Heart left ventricle (tissue), 16 donors: ENCODE data around the gene DCDC1. TPM values are rescaled to one million over a fixed set of nuclear protein-coding genes. Genes with fewer than 3 reads are reported as not detected.

Source experiments
- ATAC-seq, 4 donors: fragments of 200-7000 bp; cut with Tn5 transposase; one replicate each; pipeline ENCODE4 v1.9.1; 2020 to 2022; ENCODE audit warnings: moderate library complexity in 4 of 4, mild to moderate bottlenecking in 3 of 4, moderate number of reproducible peaks in 1 of 4
- DNase-seq, 5 donors: peaks; one replicate each; pipeline ENCODE4 v3.0.0-alpha.2; 2020
- H3K27ac ChIP-seq, 12 donors: fragments of 200-600 bp; sonication (generic) in 4 of 12; one replicate each; pipeline versions ENCODE4 v1.5.0 to v1.8.0; 2016 to 2022; ENCODE audit warnings: mild to moderate bottlenecking in 2 of 12
- H3K27me3 ChIP-seq, 9 donors: fragments of 200-600 bp; sonication (generic) in 2 of 9; one replicate each; pipeline versions ENCODE4 v1.5.1 to v1.8.0; 2016 to 2022; ENCODE audit warnings: mild to moderate bottlenecking in 3 of 9
- H3K36me3 ChIP-seq, 9 donors: fragments of 200-600 bp; sonication (generic) in 2 of 9; one replicate each; pipeline versions ENCODE4 v1.5.0 to v1.8.0; 2018 to 2022; ENCODE audit warnings: mild to moderate bottlenecking in 2 of 9
- H3K4me1 ChIP-seq, 12 donors: fragments of 200-600 bp; sonication (generic) in 4 of 12; one replicate each; pipeline versions ENCODE4 v1.5.0 to v1.8.0; 2016 to 2022; ENCODE audit warnings: mild to moderate bottlenecking in 3 of 12
- H3K4me3 ChIP-seq, 12 donors: fragments of 200-600 bp; sonication (generic) in 4 of 12; one replicate each; pipeline versions ENCODE4 v1.5.0 to v1.8.0; 2017 to 2022; ENCODE audit warnings: mild to moderate bottlenecking in 9 of 12, moderate library complexity in 4 of 12
- H3K9me3 ChIP-seq, 12 donors: fragments of 200-600 bp; sonication (generic) in 4 of 12; one replicate each; pipeline versions ENCODE4 v1.5.0 to v1.8.0; 2016 to 2022; ENCODE audit warnings: mild to moderate bottlenecking in 1 of 12
- CTCF ChIP-seq, 12 donors: fragments of 200-600 bp; sonication (generic) in 4 of 12; IDR thresholded peaks; one replicate each; pipeline versions ENCODE4 v1.5.0 to v1.8.0; 2018 to 2022; ENCODE audit warnings: antibody characterized with exemption in 12 of 12, mild to moderate bottlenecking in 5 of 12
- POLR2A ChIP-seq, 2 donors: fragments of 450-650 bp; IDR thresholded peaks; one replicate each; pipeline ENCODE4 v1.6.1; 2017; ENCODE audit warnings: antibody characterized with exemption in 2 of 2, mild to moderate bottlenecking in 2 of 2, moderate library complexity in 2 of 2
- WGBS, 4 donors: extraction: QIAGEN DNeasy Blood & Tissue Kit in 2 of 4; methylation state at CpG; one replicate each; pipeline versions ENCODE4 v1.1.5 to v1.1.7; 2013 to 2018; 5-methylcytosine and 5-hydroxymethylcytosine counted together
- intact Hi-C, 10 donors: fragments of 100-400 bp; cut with DNase I; formaldehyde crosslinking; loops; one replicate each; pipeline versions ENCODE4 v1.11.1 to v1.14.2; 2022
- polyA plus RNA-seq, 2 donors: library from polyadenylated mRNA; stranded (reverse); fragments of 200-250 nt; gene quantifications; one replicate each; pipeline ENCODE4 v1.2.3, GENCODE V29; 2013
- total RNA-seq, 9 donors: library from RNA; depleted of rRNA in 2 of 9; stranded (reverse); fragments of >200 nt in 2 of 9; fragmentation: NEBNext Ultra II Directional in 3 of 9; extraction: Animal tissue kit (Norgen Biotek cat#: 25700) in 3 of 9; gene quantifications; one replicate each; pipeline versions ENCODE4 v1.1.0 to v1.2.4, GENCODE V29; 2016 to 2023
- donor health status: ischemic (EF 13 %, LVEDD 7.1; RV severe dilation, severe dysfunction).
- donor health status: healthy with polysubstance abuse.
- donor health status: DM: no; HTN: yes; CAD: no.
- donor health status: DM: no; HTN: no; CAD: no.
- donor health status: ischemic (EF 25% LVEDD 6.9; RV normal size, moderate dysfunction).
- donor health status: ischemic (EF 25% LVEDD 5.7; RV mildly dilated, moderate dysfunction).
- donor health status: healthy.
- donor health status: DM: yes; HTN: yes; CAD: no.
- donor health status: ischemic (EF 35%, LVEDD 5.7; RV mildly dilated, moderate dysfunction).
- donor health status: nonischemic (EF 11% LVEDD 7.7; RV severe dilation, severe dysfunction).
- donor health status: DM: yes; HTN: yes; CAD: no.
- donor health status: PGD.
- donor health status: ischemic (EF 29% LVEDD 5.4; RV normal size, mild dysfunction).
- donor health status: nonischemic (EF 23%, LVEDD 6.1; RV moderate dilation, normal function).

Gene DCDC1
- total and polyA plus RNA-seq, 11 donors, result 0.07 to 1.0 (median 0.12) TPM; not detected in 7

GRCh38 chr11:31218847-31219246 is 150.7 kb downstream of the DCDC1 start:
- ATAC-seq, result no peak
- no peaks in the 10 kb centered on the region for H3K9me3 ChIP-seq
- no peak for DNase-seq
- intact Hi-C loops, result no loop called here
- no peaks in the 10 kb centered on the region for H3K36me3 ChIP-seq
- no peak for TF ChIP-seq POLR2A (IDR thresholded peaks at IDR 0.05)
- TF ChIP-seq CTCF (IDR thresholded peaks at IDR 0.05), result no peak
- H3K4me3 ChIP-seq, result no peak overlapping the region
- H3K4me1 ChIP-seq, result no peaks in the 10 kb centered on the region
- H3K27ac ChIP-seq, result no peak overlapping the region
- no peaks in the 10 kb centered on the region for H3K27me3 ChIP-seq
- WGBS, 4 donors, result 75 to 84% (median 79%) methylated on average over 2 of the region's 2 CpGs

GRCh38 chr11:31214372-31214771 is 155.2 kb downstream of the DCDC1 start:
- H3K9me3 ChIP-seq, result no peaks in the 10 kb centered on the region
- 29 to 43% (median 41%) methylated on average over 1 of the region's 1 CpG for WGBS, 4 donors
- no peak for TF ChIP-seq CTCF (IDR thresholded peaks at IDR 0.05)
- TF ChIP-seq POLR2A (IDR thresholded peaks at IDR 0.05), result no peak
- no peaks in the 10 kb centered on the region for H3K36me3 ChIP-seq
- H3K4me1 ChIP-seq, result no peaks in the 10 kb centered on the region
- DNase-seq (no peak), ATAC-seq (no peak)
- H3K27me3 ChIP-seq, result no peaks in the 10 kb centered on the region
- intact Hi-C loops, result no loop called here
- no peak overlapping the region for H3K27ac ChIP-seq
- no peak overlapping the region for H3K4me3 ChIP-seq

- no peak for TF ChIP-seq CTCF (IDR thresholded peaks at IDR 0.05)
- intact Hi-C loops, result no loop called here
- no peak for ATAC-seq
- WGBS, 4 donors, result 43 to 50% (median 50%) methylated on average over 2 of the region's 2 CpGs
- H3K27me3 ChIP-seq, result peaks cover 0 to 3% (median 0%) of the 10 kb centered on the region in 9 donors
- H3K36me3 ChIP-seq, result no peaks in the 10 kb centered on the region
- no peak for DNase-seq
- H3K4me1 ChIP-seq, result no peaks in the 10 kb centered on the region
- no peak overlapping the region for H3K27ac ChIP-seq
- H3K4me3 ChIP-seq, result no peak overlapping the region
- H3K9me3 ChIP-seq, result no peaks in the 10 kb centered on the region
Observed at GRCh38 chr11:31199378-31199777, 170.2 kb downstream of the DCDC1 start.

GRCh38 chr11:31173926-31174680 is 195.4 kb downstream of the DCDC1 start:
- DNase-seq, result no peak
- no peaks in the 10 kb centered on the region for H3K4me1 ChIP-seq
- WGBS, 4 donors, result 80 to 89% (median 83%) methylated on average over 4 to 8 of the region's 8 CpGs
- ATAC-seq, result no peak
- H3K9me3 ChIP-seq, result peaks cover 0 to 36% (median 15%) of the 10 kb centered on the region in 12 donors
- no peaks in the 10 kb centered on the region for H3K36me3 ChIP-seq
- H3K4me3 ChIP-seq, result no peak overlapping the region
- no peak overlapping the region for H3K27ac ChIP-seq
- intact Hi-C loops, result no loop called here
- TF ChIP-seq POLR2A (IDR thresholded peaks at IDR 0.05) (no peak), CTCF (IDR thresholded peaks at IDR 0.05) (no peak)
- H3K27me3 ChIP-seq, result no peaks in the 10 kb centered on the region
